ENCODE data around the gene COCH.

COCH gene

DNA sequence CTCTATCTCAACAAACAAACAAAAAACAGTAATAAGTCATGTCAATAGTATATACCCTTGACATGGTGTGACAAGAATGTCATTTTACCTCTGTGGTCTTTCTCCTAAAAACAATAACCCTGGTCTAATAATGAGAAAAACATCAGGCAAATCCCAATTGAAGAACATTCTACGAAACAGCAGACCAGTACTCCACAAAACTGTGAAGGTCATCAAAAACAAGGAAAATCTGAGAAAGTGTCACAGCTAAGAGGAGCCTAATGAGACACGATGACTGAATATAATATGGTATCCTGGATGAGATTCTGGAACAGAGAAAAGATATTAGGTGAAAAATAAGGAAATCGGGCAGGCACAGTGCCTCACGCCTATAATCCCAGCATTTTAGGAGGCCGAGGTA is 5.6 kb upstream of the COCH start:
- Histone ChIP-seq H3K79me2 (ENCODE audit: low read length) (no peaks in the 10 kb centered on the region), H3F3A (ENCODE audit: insufficient read depth, low read length) (no peaks in the 10 kb centered on the region), H3K27ac (ENCODE audit: low read length) (no peak overlapping the region), H3K9me2 (replicated peaks; ENCODE audit: insufficient read depth, low read length) (no peaks in the 10 kb centered on the region), H3K4me1 (ENCODE audit: low read length) (peaks cover 5% of the 10 kb centered on the region; the same call in 1 of the 2 replicates), H3K4me2 (ENCODE audit: low read depth, low read length) (no peak overlapping the region), H3K27me3 (replicated peaks; ENCODE audit: insufficient read depth, low read length) (no peaks in the 10 kb centered on the region), H4K20me1 (ENCODE audit: insufficient read depth, low read length) (no peaks in the 10 kb centered on the region), H3K9me3 (replicated peaks; ENCODE audit: insufficient read depth, low read length) (no peaks in the 10 kb centered on the region), H2AFZ (ENCODE audit: low read length) (no peak overlapping the region), H3K9ac (ENCODE audit: low read length) (no peak overlapping the region), H3K4me3 (ENCODE audit: low read length) (no peak overlapping the region), H3K36me3 (replicated peaks; ENCODE audit: insufficient read depth, low read length) (no peaks in the 10 kb centered on the region)
- TF ChIP-seq EZH2phosphoT487 (IDR thresholded peaks at IDR 0.05; ENCODE audit: low read length): no peak
- no peak for TF ChIP-seq EZH2 (optimal IDR thresholded peaks at IDR 0.05; ENCODE audit: low read depth, low read length)
- TF ChIP-seq, protein P1, sequence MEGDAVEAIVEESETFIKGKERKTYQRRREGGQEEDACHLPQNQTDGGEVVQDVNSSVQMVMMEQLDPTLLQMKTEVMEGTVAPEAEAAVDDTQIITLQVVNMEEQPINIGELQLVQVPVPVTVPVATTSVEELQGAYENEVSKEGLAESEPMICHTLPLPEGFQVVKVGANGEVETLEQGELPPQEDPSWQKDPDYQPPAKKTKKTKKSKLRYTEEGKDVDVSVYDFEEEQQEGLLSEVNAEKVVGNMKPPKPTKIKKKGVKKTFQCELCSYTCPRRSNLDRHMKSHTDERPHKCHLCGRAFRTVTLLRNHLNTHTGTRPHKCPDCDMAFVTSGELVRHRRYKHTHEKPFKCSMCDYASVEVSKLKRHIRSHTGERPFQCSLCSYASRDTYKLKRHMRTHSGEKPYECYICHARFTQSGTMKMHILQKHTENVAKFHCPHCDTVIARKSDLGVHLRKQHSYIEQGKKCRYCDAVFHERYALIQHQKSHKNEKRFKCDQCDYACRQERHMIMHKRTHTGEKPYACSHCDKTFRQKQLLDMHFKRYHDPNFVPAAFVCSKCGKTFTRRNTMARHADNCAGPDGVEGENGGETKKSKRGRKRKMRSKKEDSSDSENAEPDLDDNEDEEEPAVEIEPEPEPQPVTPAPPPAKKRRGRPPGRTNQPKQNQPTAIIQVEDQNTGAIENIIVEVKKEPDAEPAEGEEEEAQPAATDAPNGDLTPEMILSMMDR (IDR thresholded peaks at IDR 0.05; ENCODE audit: low read length): no peak
- no peak for DNase-seq

DNA sequence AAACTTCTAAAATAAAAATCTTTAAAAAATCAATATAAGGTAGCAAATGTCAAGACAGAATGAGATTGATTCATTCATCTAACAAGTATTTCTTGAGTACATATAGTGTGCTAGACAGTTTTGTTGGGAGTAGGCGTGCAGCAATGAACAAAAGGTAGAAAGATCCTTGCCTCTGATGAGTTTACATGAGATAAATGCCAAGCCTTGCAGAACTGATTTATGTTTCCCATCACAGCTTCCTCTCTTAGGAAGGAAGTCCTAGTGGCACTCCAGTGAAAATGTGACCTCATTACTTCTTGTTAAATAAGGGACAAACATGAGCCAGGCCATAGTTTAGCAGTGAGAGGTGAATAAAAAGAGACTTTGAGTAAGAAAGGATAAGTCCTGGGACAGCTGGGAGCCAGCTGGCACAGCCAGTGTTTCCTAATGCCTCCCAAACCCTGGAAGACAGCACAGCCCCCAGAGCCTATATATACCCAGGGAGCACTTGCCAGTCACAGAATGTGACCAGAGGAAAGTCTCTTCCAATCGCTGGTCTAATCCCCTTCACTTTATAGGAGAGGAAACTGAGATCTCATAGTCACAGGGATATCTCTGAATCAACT is 4.7 kb upstream of the COCH start:
- Histone ChIP-seq H4K20me1 (ENCODE audit: insufficient read depth, low read length) (no peaks in the 10 kb centered on the region), H3F3A (ENCODE audit: insufficient read depth, low read length) (no peaks in the 10 kb centered on the region), H3K36me3 (replicated peaks; ENCODE audit: insufficient read depth, low read length) (no peaks in the 10 kb centered on the region), H3K79me2 (ENCODE audit: low read length) (no peaks in the 10 kb centered on the region), H3K4me1 (ENCODE audit: low read length) (0 out of 2 replicates have a peak, but pooled peaks cover 2% of the 10 kb centered on the region), H3K27ac (ENCODE audit: low read length) (no peak overlapping the region), H3K9me3 (replicated peaks; ENCODE audit: insufficient read depth, low read length) (no peaks in the 10 kb centered on the region), H3K4me3 (ENCODE audit: low read length) (no peak overlapping the region), H3K27me3 (replicated peaks; ENCODE audit: insufficient read depth, low read length) (no peaks in the 10 kb centered on the region), H2AFZ (ENCODE audit: low read length) (no peak overlapping the region), H3K9me2 (replicated peaks; ENCODE audit: insufficient read depth, low read length) (no peaks in the 10 kb centered on the region), H3K4me2 (ENCODE audit: low read depth, low read length) (no peak overlapping the region), H3K9ac (ENCODE audit: low read length) (no peak overlapping the region)
- TF ChIP-seq EZH2 (optimal IDR thresholded peaks at IDR 0.05; ENCODE audit: low read depth, low read length) (no peak), EZH2phosphoT487 (IDR thresholded peaks at IDR 0.05; ENCODE audit: low read length) (no peak)
- TF ChIP-seq, protein P1 (IDR thresholded peaks at IDR 0.05; ENCODE audit: low read length): no peak
- no peak for DNase-seq

DNA sequence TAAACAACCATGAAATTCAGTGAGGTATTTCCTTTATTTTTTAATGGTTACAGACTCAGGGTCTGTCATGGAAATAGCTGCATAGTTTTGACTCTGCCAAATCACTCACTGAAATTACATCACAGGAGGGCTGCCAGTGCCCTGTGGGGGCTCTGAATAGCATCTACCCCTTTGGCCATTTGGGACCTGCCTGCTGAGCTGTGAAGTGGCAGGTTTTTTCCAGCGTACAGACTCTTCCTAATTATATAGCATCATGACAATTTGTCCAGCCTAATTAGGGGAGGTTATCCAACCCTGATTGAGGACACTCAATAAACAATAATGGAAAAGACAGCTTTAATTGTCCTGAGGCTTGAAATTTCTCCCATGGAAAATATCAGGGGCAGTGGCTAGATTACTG is 1.8 kb upstream of the COCH start:
- H3F3A ChIP-seq (ENCODE audit: insufficient read depth, low read length): no peaks in the 10 kb centered on the region
- H3K27me3 ChIP-seq (replicated peaks; ENCODE audit: insufficient read depth, low read length): no peaks in the 10 kb centered on the region
- no peaks in the 10 kb centered on the region for H3K79me2 ChIP-seq (ENCODE audit: low read length)
- no peak overlapping the region for H3K4me2 ChIP-seq (ENCODE audit: low read depth, low read length)
- DNase-seq: no peak
- no peak overlapping the region for H3K9ac ChIP-seq (ENCODE audit: low read length)
- H3K9me2 ChIP-seq (replicated peaks; ENCODE audit: insufficient read depth, low read length): no peaks in the 10 kb centered on the region
- no peaks in the 10 kb centered on the region for H4K20me1 ChIP-seq (ENCODE audit: insufficient read depth, low read length)
- no peak overlapping the region for H3K4me3 ChIP-seq (ENCODE audit: low read length)
- H3K4me1 ChIP-seq (ENCODE audit: low read length): no peaks in the 10 kb centered on the region
- no peaks in the 10 kb centered on the region for H3K9me3 ChIP-seq (replicated peaks; ENCODE audit: insufficient read depth, low read length)
- H3K27ac ChIP-seq (ENCODE audit: low read length): no peak overlapping the region
- no peaks in the 10 kb centered on the region for H3K36me3 ChIP-seq (replicated peaks; ENCODE audit: insufficient read depth, low read length)
- TF ChIP-seq, protein P1 (IDR thresholded peaks at IDR 0.05; ENCODE audit: low read length): no peak
- TF ChIP-seq EZH2 (optimal IDR thresholded peaks at IDR 0.05; ENCODE audit: low read depth, low read length): no peak
- TF ChIP-seq EZH2phosphoT487 (IDR thresholded peaks at IDR 0.05; ENCODE audit: low read length): no peak
- no peak overlapping the region for H2AFZ ChIP-seq (ENCODE audit: low read length)

Measured in MM.1S (cell line).